ENCODE results near the gene NSMF. TPM values are rescaled to one million over a fixed set of nuclear protein-coding genes. Genes with fewer than 3 reads are reported as not detected.

NSMF gene
- total RNA-seq, 4 donors from 2014 or later: 219 to 297 (median 270) TPM

- H3K27ac ChIP-seq: no peak overlapping the region
- H3K9me3 ChIP-seq: no peaks in the 10 kb centered on the region
- H3K4me1 ChIP-seq: peaks cover 0 to 7% (median 0%) of the 10 kb centered on the region in 4 donors
- H3K4me3 ChIP-seq: no peak overlapping the region
- no peak for TF ChIP-seq POLR2A (IDR thresholded peaks at IDR 0.05)
- no peak for TF ChIP-seq CTCF (IDR thresholded peaks at IDR 0.05)
- no peak for TF ChIP-seq EP300 (IDR thresholded peaks at IDR 0.05)
- H3K36me3 ChIP-seq: peaks cover 0 to 8% (median 0%) of the 10 kb centered on the region in 3 donors
- no peaks in the 10 kb centered on the region for H3K27me3 ChIP-seq
- DNase-seq (ENCODE audit: low spot score in 2 of 2): no peak
- WGBS, 2 donors: 76 to 78% methylated on average over 7 to 8 of the region's 14 CpGs
These were observed 29.6 kb downstream of the NSMF start for GRCh38 chr9:137429546-137429890.

- H3K27me3 ChIP-seq: no peaks in the 10 kb centered on the region
- TF ChIP-seq POLR2A (IDR thresholded peaks at IDR 0.05) (no peak), EP300 (IDR thresholded peaks at IDR 0.05) (no peak), CTCF (IDR thresholded peaks at IDR 0.05) (no peak)
- H3K27ac ChIP-seq: no peak overlapping the region
- DNase-seq (ENCODE audit: low spot score in 2 of 2): no peak
- H3K4me3 ChIP-seq: no peak overlapping the region
- WGBS, 2 donors: 78 to 81% methylated on average over 18 to 27 of the region's 27 CpGs
- peaks cover 0 to 8% (median 0%) of the 10 kb centered on the region in 3 donors for H3K36me3 ChIP-seq
- H3K4me1 ChIP-seq: peaks cover 0 to 13% (median 4%) of the 10 kb centered on the region in 4 donors
- no peaks in the 10 kb centered on the region for H3K9me3 ChIP-seq
These were observed 30.1 kb downstream of the NSMF start for GRCh38 chr9:137428841-137429545.

- DNase-seq (ENCODE audit: low spot score in 2 of 2): no peak
- Histone ChIP-seq H3K4me3 (no peak overlapping the region), H3K4me1 (peaks cover 0 to 19% (median 8%) of the 10 kb centered on the region in 4 donors), H3K27me3 (no peaks in the 10 kb centered on the region), H3K27ac (no peak overlapping the region), H3K9me3 (no peaks in the 10 kb centered on the region), H3K36me3 (peaks cover 0 to 5% (median 0%) of the 10 kb centered on the region in 3 donors)
- 57 to 70% methylated on average over 1 to 5 of the region's 6 CpGs for WGBS, 2 donors
- TF ChIP-seq CTCF (IDR thresholded peaks at IDR 0.05): no peak
- no peak for TF ChIP-seq EP300 (IDR thresholded peaks at IDR 0.05)
These were observed 30.9 kb downstream of the NSMF start for GRCh38 chr9:137428311-137428630.

GRCh38 chr9:137427454-137428310 lies 31.5 kb downstream of the NSMF start:
- no peak for DNase-seq (ENCODE audit: low spot score in 2 of 2)
- WGBS, 2 donors: 72 to 77% methylated on average over 7 to 25 of the region's 27 CpGs

More at GRCh38 chr9:137427454-137428310, 31.5 kb downstream of the NSMF start:
- Histone ChIP-seq H3K27ac (no peak overlapping the region), H3K36me3 (no peaks in the 10 kb centered on the region), H3K4me1 (peaks cover 0 to 19% (median 8%) of the 10 kb centered on the region in 4 donors), H3K4me3 (no peak overlapping the region), H3K27me3 (no peaks in the 10 kb centered on the region), H3K9me3 (no peaks in the 10 kb centered on the region)
- TF ChIP-seq CTCF (IDR thresholded peaks at IDR 0.05) (no peak), POLR2A (IDR thresholded peaks at IDR 0.05) (no peak), EP300 (IDR thresholded peaks at IDR 0.05) (no peak)
